ENCODE results near the gene TEF. TPM values are rescaled to one million over a fixed set of nuclear protein-coding genes. Genes with fewer than 3 reads are reported as not detected.

TEF gene
- total and polyA plus RNA-seq, 9 of the 15 experiments (the other 6 are each of a cell fraction or from before 2014, with no cell fraction given): 0.04 to 3.1 (median 1.2) TPM

GRCh38 chr22:41395531-41396240 lies 13.9 kb downstream of the TEF start (continued):
- TF ChIP-seq GTF3C2 (IDR thresholded peaks at IDR 0.05; ENCODE audit: borderline replicate concordance, extremely low read depth, insufficient read length) (no peak), ZNF174 (CRISPR knock-in tag; IDR thresholded peaks at IDR 0.05) (no peak)

- DNase-seq (ENCODE audit: extremely low read depth in 1 of 4, low spot score in 3 of 4) (no peak), ATAC-seq (no peak), FAIRE-seq (no peak)
- Histone ChIP-seq H3K27me3 (ENCODE audit: control insufficient read depth in 2 of 2, insufficient read depth in 2 of 2, low read length in 2 of 2) (no peaks in the 10 kb centered on the region), H3K27ac (ENCODE audit: extremely low read depth, low read depth, low read length) (no peak overlapping the region), H2AFZ (ENCODE audit: low read depth, low read length) (no peak overlapping the region), H3K36me3 (ENCODE audit: control insufficient read depth, insufficient read depth, low read length) (no peaks in the 10 kb centered on the region), H4K20me1 (replicated peaks; ENCODE audit: control insufficient read depth, insufficient read depth, low read length) (no peaks in the 10 kb centered on the region), H3K9ac (ENCODE audit: insufficient read depth in 1 of 2, low read depth in 2 of 2, low read length in 2 of 2) (peak overlapping the region in 1 of 2 experiments; percentile 3; a peak in 1 of 4 replicates), H3K9me1 (ENCODE audit: control insufficient read depth, insufficient read depth, low read length) (no peaks in the 10 kb centered on the region), H3K79me2 (ENCODE audit: control insufficient read depth, insufficient read depth, low read length) (no peaks in the 10 kb centered on the region), H3K4me3 (no peak overlapping the region), H3K9me3 (replicated peaks; ENCODE audit: control insufficient read depth, insufficient read depth, low read depth, low read length) (no peaks in the 10 kb centered on the region), H3K4me1 (replicated peaks in 1 of 2; ENCODE audit: control insufficient read depth in 2 of 2, insufficient read depth in 2 of 2, low read length in 2 of 2) (peaks cover 0 to 4% of the 10 kb centered on the region in 2 experiments; a peak in 2 of 5 replicates), H3K4me2 (ENCODE audit: insufficient read depth, low read length) (no peak overlapping the region)
- ChIA-PET CTCF (ENCODE audit: low intra/inter-chr PET ratio) (no interaction called here), POLR2A (interaction anchor here (0.6 to 1.5 kb wide), 3 partner anchors 12 to 131 kb away, joined by 3 to 6 read pairs (median 4); no protein-coding TSS in a partner anchor)
- no TSS peak for BruUV-seq (replicated peaks)
- WGBS (ENCODE audit: insufficient coverage, low coverage, missing lambda C conversion rate): 56% methylated on average over 14 of the region's 19 CpGs
- intact Hi-C loops (cut with micrococcal nuclease) (no loop called here), in situ Hi-C loops (cut with MboI) (no loop called here)
- TF ChIP-seq CHAMP1 (IDR thresholded peaks at IDR 0.05) (no peak), HIVEP1 (CRISPR knock-in tag; IDR thresholded peaks at IDR 0.05) (no peak), BHLHE40 (IDR thresholded peaks at IDR 0.05; ENCODE audit: low read length) (no peak), FUS (optimal IDR thresholded peaks at IDR 0.05; ENCODE audit: low read depth, low read length) (no peak), HMG20A (CRISPR knock-in tag; conservative IDR thresholded peaks at IDR 0.05) (no peak), XRCC4 (IDR thresholded peaks at IDR 0.05; ENCODE audit: extremely low read depth, insufficient read depth, insufficient read length) (no peak), ZNF165 (CRISPR knock-in tag; IDR thresholded peaks at IDR 0.05; ENCODE audit: borderline replicate concordance) (no peak), NFRKB (IDR thresholded peaks at IDR 0.05; ENCODE audit: low read depth) (no peak), ZNF347 (CRISPR knock-in tag; IDR thresholded peaks at IDR 0.05; ENCODE audit: low read depth) (no peak), ZZZ3 (IDR thresholded peaks at IDR 0.05) (no peak), NR2C1 (IDR thresholded peaks at IDR 0.05) (no peak), NR2C1 (tag; IDR thresholded peaks at IDR 0.05) (no peak), LCOR (CRISPR knock-in tag; IDR thresholded peaks at IDR 0.05) (no peak), MEF2D (tag; conservative IDR thresholded peaks at IDR 0.05; ENCODE audit: low read depth) (no peak), CHCHD3 (CRISPR knock-in tag; IDR thresholded peaks at IDR 0.05) (no peak)
Measured at GRCh38 chr22:41397143-41397811, 15.5 kb downstream of the TEF start.
